IPS-20b (cell line): ENCODE results near the gene BMP5.
"Not testable (repeated sequence)": the region's sequence is repeated elsewhere in the genome, so short reads cannot be mapped to it uniquely, and the experiment has no call there.

Experiments used
- H3K27ac ChIP-seq: one replicate; pipeline ENCODE4 v1.5.1; 2013; ENCODE audit warnings: low read length
- H3K27me3 ChIP-seq: 2 replicates; pipeline ENCODE4 v1.6.1; 2013; ENCODE audit warnings: mild to moderate bottlenecking, low read length, inconsistent platforms; ENCODE audit not compliant: insufficient read depth
- H3K36me3 ChIP-seq: 2 replicates; pipeline ENCODE4 v1.6.1; 2013; ENCODE audit warnings: low read depth, mild to moderate bottlenecking, inconsistent platforms, low read length, moderate library complexity; ENCODE audit not compliant: insufficient read depth
- H3K4me1 ChIP-seq: 2 replicates; pipeline ENCODE4 v1.6.1; 2013; ENCODE audit warnings: mild to moderate bottlenecking, control low read depth, inconsistent platforms, low read length, moderate library complexity; ENCODE audit not compliant: insufficient read depth
- H3K4me3 ChIP-seq: 2 replicates; pipeline ENCODE4 v1.5.1; 2013; ENCODE audit warnings: mild to moderate bottlenecking, low read length, inconsistent platforms
- H3K9ac ChIP-seq: 2 replicates; pipeline ENCODE4 v1.6.1; 2013; ENCODE audit warnings: low read depth, mild to moderate bottlenecking, inconsistent platforms, low read length, moderate library complexity
- H3K9me3 ChIP-seq: 2 replicates; pipeline ENCODE4 v1.6.1; 2013; ENCODE audit warnings: mild to moderate bottlenecking, low read depth, low read length, inconsistent platforms; ENCODE audit not compliant: insufficient read depth

The BMP5 gene

DNA sequence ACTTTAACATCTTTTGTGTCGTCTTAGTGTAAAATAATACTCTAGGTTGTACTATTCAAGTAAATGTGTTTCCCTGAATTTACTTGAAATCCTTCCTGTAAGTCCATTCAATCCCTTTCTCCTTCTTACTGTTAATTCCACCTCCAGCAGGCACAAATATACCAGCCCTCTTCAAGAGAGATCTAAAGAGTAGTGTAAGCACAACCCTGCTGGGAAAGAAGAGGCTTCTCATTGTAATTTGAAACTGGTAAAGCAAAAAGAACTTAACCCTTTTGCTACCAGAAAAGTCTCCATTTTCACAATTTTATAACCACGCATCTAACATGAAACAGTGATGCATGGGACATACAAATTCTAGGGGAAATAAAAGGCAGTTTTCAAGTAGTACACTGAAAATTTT, at the start of gene BMP5:
Gene BMP5 (minus strand): TSS at position 191 of the 400 bp plus-strand sequence. CDS start 725 bp downstream, outside the sequence.
- Histone ChIP-seq H3K4me3 (peak within 1 kb of the TSS; percentile 48), H3K27ac (no peak within 1 kb of the TSS), H3K9ac (no peak within 1 kb of the TSS), H3K36me3 (no peaks in the 10 kb centered on the region), H3K27me3 (no peaks in the 10 kb centered on the region), H3K4me1 (peaks cover 21% of the 10 kb centered on the region), H3K9me3 (no peaks in the 10 kb centered on the region)

DNA sequence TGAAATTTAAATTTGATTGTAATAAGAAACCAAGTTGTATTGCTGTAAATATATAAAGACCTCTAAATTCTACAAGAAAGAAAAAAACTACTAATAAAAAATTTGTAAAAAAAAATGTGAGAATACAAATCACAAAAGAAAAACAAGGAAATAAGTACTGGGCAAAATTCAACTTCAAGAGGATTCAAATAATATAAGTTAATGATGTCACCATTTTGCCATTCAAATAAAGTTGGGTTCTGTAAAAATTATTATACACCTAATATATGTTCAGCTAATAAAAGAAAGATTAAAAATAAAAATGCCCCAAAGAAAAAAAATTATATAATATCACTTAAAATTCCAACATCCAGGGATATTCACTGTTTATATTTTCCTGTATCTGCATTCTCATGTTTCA, 47.0 kb upstream of the BMP5 start:
- Histone ChIP-seq H3K9ac (no peak overlapping the region), H3K4me3 (no peak overlapping the region), H3K4me1 (no peaks in the 10 kb centered on the region)

DNA sequence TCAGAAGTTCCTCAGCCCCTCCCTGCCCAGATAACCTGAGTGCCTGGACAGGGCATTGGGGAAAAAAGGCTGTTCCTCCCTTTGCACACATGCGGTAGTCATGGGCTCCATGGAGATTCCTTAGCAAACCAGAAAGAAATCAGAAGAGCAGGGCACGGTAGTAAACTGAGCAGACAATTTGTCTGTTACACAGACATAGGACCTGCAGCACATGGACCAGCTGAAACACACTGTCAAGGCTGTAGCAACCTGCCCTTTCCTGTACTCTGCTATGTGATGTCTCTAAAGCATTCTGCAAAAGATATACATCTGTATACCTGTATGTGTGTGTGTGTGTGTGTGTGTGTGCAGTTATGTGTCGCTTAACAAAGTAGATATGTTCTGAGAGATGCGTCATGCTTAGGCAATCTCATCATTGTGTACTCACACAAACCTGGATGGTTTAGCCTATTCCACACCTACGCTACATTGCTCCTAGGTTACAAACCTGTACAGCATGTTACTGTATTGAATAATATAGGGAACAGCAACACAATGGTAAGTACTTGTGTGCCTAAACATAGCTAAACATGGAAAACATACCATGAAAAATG, 44.4 kb upstream of the BMP5 start:
- Histone ChIP-seq H3K9me3 (no peaks in the 10 kb centered on the region), H3K4me3 (no peak overlapping the region), H3K36me3 (no peaks in the 10 kb centered on the region), H3K9ac (no peak overlapping the region), H3K4me1 (no peaks in the 10 kb centered on the region), H3K27me3 (no peaks in the 10 kb centered on the region), H3K27ac (no peak overlapping the region)

More for the DNA sequence above, 47.0 kb upstream of the BMP5 start:
- H3K36me3 ChIP-seq = no peaks in the 10 kb centered on the region
- H3K27ac ChIP-seq = no peak overlapping the region
- H3K27me3 ChIP-seq = no peaks in the 10 kb centered on the region
- no peaks in the 10 kb centered on the region for H3K9me3 ChIP-seq

DNA sequence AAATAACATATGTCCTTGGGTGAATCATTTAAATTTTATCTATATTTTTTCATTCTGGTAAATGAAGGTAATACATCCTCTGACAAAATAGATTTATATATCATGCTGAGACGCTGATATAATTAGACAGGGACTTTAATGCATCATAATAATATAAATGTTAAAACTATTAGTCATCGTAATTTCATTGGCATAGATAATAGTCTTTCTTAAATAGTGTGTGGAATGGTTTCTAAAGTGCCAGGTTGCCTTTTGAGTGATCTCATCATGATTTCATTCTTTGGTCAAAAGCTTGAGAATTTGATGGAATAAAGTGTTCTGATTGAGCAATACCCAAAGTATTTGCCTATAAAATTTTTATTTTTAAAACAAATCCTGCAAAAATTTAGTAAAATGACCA, 43.2 kb upstream of the BMP5 start:
- Histone ChIP-seq H3K27ac (no peak overlapping the region), H3K9ac (no peak overlapping the region), H3K36me3 (no peaks in the 10 kb centered on the region), H3K27me3 (no peaks in the 10 kb centered on the region), H3K4me1 (peaks cover 5% of the 10 kb centered on the region; the same call in 1 of the 2 replicates), H3K9me3 (no peaks in the 10 kb centered on the region), H3K4me3 (no peak overlapping the region)

DNA sequence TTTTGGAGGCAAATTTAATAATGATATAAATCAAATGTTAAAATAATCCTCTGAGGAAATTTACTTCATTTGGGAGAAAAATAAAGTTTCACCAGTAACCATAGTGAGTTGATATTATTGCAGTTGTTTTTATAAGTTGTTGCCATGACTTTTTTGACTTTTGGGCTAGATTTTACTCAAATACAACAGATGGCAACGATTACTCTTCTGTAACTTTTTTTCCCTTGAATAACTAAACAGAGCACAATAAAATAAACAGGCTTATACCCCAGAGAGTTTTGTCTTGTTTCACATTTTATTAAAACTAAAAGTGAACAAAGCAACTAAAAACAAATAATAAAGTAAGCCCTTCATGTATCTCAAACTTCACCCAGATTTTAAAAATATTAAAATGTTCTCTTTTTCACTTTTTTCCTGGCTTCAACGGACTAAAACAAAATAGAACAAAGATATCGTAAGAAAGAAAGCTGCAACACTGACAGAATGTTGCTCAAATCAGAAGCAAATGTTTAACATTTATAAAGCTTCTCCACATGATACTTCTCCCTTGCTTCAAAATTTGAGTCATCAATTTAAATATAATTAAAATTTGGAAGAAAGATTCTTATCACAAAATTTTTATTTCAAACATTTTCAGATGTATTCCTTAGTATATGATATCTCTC, 42.5 kb upstream of the BMP5 start:
- H3K4me3 ChIP-seq = no peak overlapping the region
- peaks cover 5% of the 10 kb centered on the region; the same call in 1 of the 2 replicates for H3K4me1 ChIP-seq
- H3K9ac ChIP-seq = no peak overlapping the region
- no peak overlapping the region for H3K27ac ChIP-seq
- no peaks in the 10 kb centered on the region for H3K27me3 ChIP-seq
- no peaks in the 10 kb centered on the region for H3K36me3 ChIP-seq
- H3K9me3 ChIP-seq = no peaks in the 10 kb centered on the region

DNA sequence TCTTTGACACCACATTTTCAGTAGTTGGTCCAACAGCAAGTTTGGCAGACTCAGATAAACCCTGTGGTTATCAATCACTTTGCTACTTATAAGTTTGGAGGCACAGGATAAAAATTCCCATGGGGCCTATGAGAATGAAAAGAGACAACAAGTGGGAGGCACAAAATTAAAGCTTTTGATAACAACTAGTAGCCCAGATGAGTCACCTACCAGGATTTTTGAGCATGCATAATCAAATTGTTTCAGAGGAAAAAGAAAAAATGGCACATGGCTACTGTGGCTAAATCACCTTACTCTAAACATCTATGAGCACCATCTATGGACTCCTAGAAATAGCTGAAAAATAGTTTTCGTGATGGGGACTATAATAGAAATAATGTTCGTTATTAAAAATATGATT, 40.8 kb upstream of the BMP5 start:
- peaks cover 5% of the 10 kb centered on the region; the same call in 1 of the 2 replicates for H3K4me1 ChIP-seq
- no peak overlapping the region for H3K9ac ChIP-seq
- no peaks in the 10 kb centered on the region for H3K9me3 ChIP-seq
- H3K36me3 ChIP-seq = no peaks in the 10 kb centered on the region
- H3K27ac ChIP-seq = no peak overlapping the region
- H3K4me3 ChIP-seq = no peak overlapping the region
- H3K27me3 ChIP-seq = no peaks in the 10 kb centered on the region

DNA sequence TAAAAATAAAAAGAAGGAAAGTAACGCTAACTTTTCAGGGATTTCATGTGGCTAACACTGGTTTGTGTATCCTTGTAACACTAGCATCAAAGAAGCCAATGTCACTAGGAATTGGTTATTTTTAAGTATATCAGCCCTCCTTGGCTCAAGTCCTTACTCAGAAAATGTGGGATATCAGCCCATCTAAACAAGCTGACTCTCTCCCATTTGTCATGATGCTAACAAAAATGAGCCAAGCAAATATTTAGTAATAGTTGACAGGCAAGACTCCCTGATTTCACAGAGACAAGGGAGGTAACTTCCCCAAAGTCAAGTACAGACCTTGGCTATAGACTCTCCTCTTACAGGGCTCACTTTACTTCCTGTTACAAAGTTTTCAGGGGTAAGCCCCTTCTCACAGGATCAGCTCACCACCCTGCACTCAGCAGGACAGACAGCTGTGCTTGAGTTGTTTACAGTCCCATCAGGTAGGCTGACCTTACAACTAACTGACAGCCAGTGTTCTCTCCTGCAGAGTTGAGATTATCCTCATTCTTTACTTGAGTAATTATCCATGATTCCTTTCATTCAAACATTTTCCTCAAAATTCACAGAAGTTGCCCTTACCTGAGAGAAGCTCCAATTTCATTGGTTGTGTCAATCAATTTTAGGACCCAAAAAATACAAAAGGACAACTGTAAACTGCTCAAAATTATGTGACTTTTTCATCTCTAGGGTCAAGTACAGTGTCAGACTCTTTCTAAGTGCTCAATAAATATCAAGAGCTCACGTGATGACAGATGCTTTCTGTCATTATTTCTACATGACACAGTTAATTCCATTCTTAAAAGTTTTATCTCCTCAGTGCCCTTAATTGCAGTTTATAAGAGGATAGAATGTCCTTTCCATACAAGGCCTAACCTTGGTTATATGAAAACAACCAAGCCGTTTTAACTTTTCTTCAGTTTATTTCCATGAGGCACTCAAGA, 38.1 kb upstream of the BMP5 start:
- H3K4me1 ChIP-seq = peaks cover 5% of the 10 kb centered on the region; the same call in 1 of the 2 replicates
- no peaks in the 10 kb centered on the region for H3K9me3 ChIP-seq
- no peaks in the 10 kb centered on the region for H3K27me3 ChIP-seq
- H3K9ac ChIP-seq = no peak overlapping the region
- no peaks in the 10 kb centered on the region for H3K36me3 ChIP-seq
- H3K4me3 ChIP-seq = no peak overlapping the region
- no peak overlapping the region for H3K27ac ChIP-seq

DNA sequence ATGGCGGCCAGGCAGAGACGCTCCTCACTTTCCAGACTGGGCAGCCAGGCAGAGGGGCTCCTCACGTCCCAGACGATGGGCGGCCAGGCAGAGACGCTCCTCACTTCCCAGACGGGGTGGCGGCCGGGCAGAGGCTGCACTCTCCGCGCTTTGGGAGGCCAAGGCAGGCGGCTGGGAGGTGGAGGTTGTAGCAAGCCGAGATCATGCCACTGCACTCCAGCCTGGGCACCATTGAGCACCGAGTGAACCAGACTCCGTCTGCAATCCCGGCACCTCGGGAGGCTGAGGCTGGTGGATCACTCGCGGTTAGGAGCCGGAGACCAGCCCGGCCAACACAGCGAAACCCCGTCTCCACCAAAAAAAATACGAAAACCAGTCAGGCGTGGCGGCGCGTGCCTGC, 35.1 kb upstream of the BMP5 start:
- not testable (repeated sequence) for H3K9ac ChIP-seq, H3K27ac ChIP-seq, H3K36me3 ChIP-seq, H3K4me3 ChIP-seq, H3K27me3 ChIP-seq, H3K9me3 ChIP-seq, H3K4me1 ChIP-seq

DNA sequence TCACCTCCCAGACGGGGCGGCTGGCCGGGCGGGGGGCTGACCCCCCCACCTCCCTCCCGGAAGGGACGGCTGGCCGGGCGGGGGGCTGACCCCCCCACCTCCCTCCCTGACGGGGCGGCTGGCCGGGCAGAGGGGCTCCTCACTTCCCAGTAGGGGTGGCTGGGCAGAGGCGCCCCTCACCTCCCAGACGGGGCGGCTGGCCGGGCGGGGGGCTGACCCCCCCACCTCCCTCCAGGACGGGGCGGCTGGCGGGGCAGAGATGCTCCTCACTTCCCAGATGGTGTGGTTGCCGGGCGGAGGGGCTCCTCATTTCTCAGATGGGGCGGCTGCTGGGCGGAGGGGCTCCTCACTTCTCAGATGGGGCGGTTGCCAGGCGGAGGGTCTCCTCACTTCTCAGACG, 34.5 kb upstream of the BMP5 start:
- not testable (repeated sequence) for H3K27me3 ChIP-seq, H3K9me3 ChIP-seq, H3K36me3 ChIP-seq, H3K27ac ChIP-seq, H3K9ac ChIP-seq, H3K4me1 ChIP-seq, H3K4me3 ChIP-seq

DNA sequence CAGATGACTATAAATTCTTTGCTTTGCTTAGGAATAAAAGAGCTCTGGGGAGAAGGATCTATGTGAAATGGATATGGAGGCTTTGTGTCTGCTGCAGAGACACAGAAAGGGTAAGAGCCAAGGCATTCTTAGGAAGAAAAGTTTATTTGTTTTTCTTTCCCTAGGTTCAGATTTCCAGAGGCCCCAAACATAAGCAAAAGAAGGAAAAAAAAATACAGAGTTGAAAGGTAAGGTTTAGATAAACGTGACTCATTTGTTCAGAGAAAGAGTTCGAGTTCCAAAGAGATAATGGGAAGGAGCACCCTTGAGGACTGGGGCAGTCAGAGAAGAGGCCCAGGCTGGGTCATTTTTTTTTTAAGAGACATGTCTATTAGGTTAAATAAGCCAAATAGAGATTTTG, 27.4 kb upstream of the BMP5 start:
- H3K4me1 ChIP-seq = peaks cover 8% of the 10 kb centered on the region
- H3K9me3 ChIP-seq = no peaks in the 10 kb centered on the region
- H3K27ac ChIP-seq = no peak overlapping the region
- no peaks in the 10 kb centered on the region for H3K27me3 ChIP-seq
- H3K9ac ChIP-seq = no peak overlapping the region
- no peak overlapping the region for H3K4me3 ChIP-seq
- H3K36me3 ChIP-seq = no peaks in the 10 kb centered on the region

DNA sequence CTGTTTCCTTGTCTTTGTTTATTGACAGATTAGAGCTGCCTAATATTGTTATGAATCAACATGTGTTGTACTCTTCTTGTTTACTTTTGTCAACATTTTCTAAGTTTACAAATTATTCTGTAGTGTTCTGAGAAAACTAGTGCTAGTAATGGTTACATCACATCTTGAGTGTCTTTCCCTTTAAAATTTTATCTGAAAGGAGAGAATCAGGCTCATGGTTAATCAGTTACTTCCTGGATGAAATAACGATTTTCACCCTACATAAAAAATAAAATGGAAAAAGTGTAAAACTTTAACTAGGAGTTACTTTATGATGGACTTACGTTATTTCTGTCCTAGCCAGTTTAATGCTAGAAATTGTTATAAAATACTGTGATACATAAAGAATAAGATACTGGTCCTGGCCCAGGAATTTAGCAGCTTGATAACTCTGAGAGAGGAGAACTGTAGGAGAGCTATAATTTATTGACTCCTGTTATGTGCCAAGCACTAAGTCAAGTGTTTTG, 26.4 kb upstream of the BMP5 start:
- Histone ChIP-seq H3K9me3 (no peaks in the 10 kb centered on the region), H3K36me3 (no peaks in the 10 kb centered on the region), H3K27me3 (no peaks in the 10 kb centered on the region), H3K9ac (no peak overlapping the region), H3K4me3 (no peak overlapping the region), H3K4me1 (peaks cover 16% of the 10 kb centered on the region), H3K27ac (no peak overlapping the region)
